GM18861 (cell line): ENCODE measurements around the gene THG1L.
"Not testable (repeated sequence)": the region's sequence is repeated elsewhere in the genome, so short reads cannot be mapped to it uniquely, and the experiment has no call there.

ENCODE experiments used
- ATAC-seq: cut with Tn5 transposase; IDR thresholded peaks from one replicate; pipeline ENCODE4 v1.9.1; 2021; ENCODE audit not compliant: unreplicated experiment

Gene THG1L

GRCh38 chr5:157726607-157727006 lies 4.6 kb upstream of the THG1L start:
- ATAC-seq = not testable (repeated sequence)

- not testable (repeated sequence) for ATAC-seq
These were observed 3.4 kb upstream of the THG1L start for GRCh38 chr5:157727858-157728257.

- ATAC-seq = peak; percentile 74
These were observed 1.4 kb upstream of the THG1L start for GRCh38 chr5:157729858-157730257.

- no peak for ATAC-seq
These were observed 334 bp upstream of the THG1L start for GRCh38 chr5:157730900-157731271.

GRCh38 chr5:157732130-157732514 lies 902 bp downstream of the THG1L start:
- ATAC-seq = no peak

GRCh38 chr5:157732596-157733262 lies 1.5 kb downstream of the THG1L start:
- ATAC-seq = no peak

- no peak for ATAC-seq
These were observed 3.2 kb downstream of the THG1L start for GRCh38 chr5:157734436-157734835.

- ATAC-seq = no peak
These were observed 4.8 kb downstream of the THG1L start for GRCh38 chr5:157735991-157736390.

- ATAC-seq = no peak
These were observed 8.4 kb downstream of the THG1L start for GRCh38 chr5:157739388-157740228.

- ATAC-seq = no peak
These were observed 9.0 kb downstream of the THG1L start for GRCh38 chr5:157740229-157740610.

- ATAC-seq = no peak
These were observed 9.9 kb downstream of the THG1L start for GRCh38 chr5:157741131-157741530.

GRCh38 chr5:157743163-157744050 lies 12.2 kb downstream of the THG1L start, which contains the start of gene LSM11:
LSM11 (plus strand) TSS chr5:157743712; CDS start chr5:157743751, 39 bp downstream.
- ATAC-seq = peak; percentile 92

- peak; percentile 10 for ATAC-seq
These were observed 13.1 kb downstream of the THG1L start for GRCh38 chr5:157744051-157745011.

- no peak for ATAC-seq
These were observed 13.8 kb downstream of the THG1L start for GRCh38 chr5:157745041-157745456.

- ATAC-seq = no peak
These were observed 16.0 kb downstream of the THG1L start for GRCh38 chr5:157747173-157747740.

- no peak for ATAC-seq
These were observed 16.8 kb downstream of the THG1L start for GRCh38 chr5:157747766-157748700.

GRCh38 chr5:157748760-157749461 lies 17.7 kb downstream of the THG1L start:
- ATAC-seq = no peak

GRCh38 chr5:157749462-157749799 lies 18.2 kb downstream of the THG1L start:
- ATAC-seq = no peak
